Measurements from ENCODE around the gene DMTF1. TPM values are rescaled to one million over a fixed set of nuclear protein-coding genes. Genes with fewer than 3 reads are reported as not detected.
A peak's percentile ranks its signal among the peaks of the same experiment; 100 is the strongest.
"Not testable (repeated sequence)": the region's sequence is repeated elsewhere in the genome, so short reads cannot be mapped to it uniquely, and the experiment has no call there.

Gene DMTF1, protein sequence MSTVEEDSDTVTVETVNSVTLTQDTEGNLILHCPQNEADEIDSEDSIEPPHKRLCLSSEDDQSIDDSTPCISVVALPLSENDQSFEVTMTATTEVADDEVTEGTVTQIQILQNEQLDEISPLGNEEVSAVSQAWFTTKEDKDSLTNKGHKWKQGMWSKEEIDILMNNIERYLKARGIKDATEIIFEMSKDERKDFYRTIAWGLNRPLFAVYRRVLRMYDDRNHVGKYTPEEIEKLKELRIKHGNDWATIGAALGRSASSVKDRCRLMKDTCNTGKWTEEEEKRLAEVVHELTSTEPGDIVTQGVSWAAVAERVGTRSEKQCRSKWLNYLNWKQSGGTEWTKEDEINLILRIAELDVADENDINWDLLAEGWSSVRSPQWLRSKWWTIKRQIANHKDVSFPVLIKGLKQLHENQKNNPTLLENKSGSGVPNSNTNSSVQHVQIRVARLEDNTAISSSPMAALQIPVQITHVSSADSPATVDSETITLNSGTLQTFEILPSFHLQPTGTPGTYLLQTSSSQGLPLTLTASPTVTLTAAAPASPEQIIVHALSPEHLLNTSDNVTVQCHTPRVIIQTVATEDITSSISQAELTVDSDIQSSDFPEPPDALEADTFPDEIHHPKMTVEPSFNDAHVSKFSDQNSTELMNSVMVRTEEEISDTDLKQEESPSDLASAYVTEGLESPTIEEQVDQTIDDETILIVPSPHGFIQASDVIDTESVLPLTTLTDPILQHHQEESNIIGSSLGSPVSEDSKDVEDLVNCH
- total RNA-seq = 26.3 TPM

DNA sequence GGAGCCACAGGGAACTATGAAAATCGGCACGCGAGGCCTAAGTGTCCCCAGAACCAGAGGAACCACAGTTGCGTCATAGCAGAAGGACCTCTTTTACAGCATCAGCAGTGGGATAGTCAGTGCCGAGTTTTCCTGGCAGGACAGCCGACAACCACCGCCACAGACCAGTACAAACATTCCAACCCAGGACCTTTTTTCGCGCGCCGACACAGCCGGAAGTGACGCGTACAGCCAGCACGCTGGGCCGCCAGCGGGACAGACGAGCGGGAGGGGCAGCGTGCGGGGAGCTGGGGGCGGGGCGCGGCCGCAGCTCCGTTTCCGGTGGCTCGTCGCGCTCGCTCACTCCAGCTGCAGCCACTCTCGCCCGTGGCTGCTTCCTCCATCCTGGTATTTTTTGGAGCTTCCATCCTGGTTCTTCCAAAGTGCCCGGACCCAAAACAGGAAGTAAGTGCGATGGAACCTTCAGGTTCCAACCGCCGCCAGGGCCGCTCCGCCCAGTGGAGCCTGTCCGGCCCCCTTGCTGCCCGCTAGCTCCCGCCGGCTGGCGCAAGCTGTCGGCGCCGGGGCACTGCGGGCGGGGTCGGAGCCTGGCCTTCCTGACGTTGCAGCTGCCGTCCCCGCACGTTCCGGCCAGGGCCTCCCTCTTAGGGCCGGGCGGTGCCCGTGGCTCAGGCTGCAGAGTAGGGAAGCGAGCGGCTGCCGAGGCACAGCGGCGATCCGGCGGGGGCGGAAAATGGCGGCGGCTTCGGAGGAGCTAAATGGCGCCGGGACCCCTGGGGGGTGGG is at the start of gene DMTF1:
Gene DMTF1, plus strand, starts transcription at position 342 of the 785 bp plus-strand sequence. CDS start 12,489 bp downstream, outside the sequence.
- ATAC-seq = peak; percentile 98

DNA sequence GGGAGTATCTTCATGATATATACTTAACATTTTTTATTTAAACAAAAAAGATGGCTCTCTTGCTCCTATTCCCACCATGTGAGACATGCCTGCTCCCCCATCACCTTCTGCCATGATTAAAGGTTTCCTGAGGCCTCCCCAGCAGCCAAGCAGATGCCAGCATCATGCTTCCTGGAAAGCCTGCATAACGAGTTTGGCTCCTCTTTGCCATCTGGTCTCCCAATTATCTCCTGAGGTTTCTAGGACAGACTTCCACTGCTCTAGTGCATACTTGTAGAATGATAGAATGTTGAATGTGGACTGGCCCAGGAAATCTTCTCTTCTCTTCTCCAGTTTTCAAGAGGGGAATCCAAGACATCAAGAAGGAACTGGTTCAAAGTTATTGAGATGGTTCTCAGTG is 46.9 kb upstream of the DMTF1 start:
- ATAC-seq = no peak

DNA sequence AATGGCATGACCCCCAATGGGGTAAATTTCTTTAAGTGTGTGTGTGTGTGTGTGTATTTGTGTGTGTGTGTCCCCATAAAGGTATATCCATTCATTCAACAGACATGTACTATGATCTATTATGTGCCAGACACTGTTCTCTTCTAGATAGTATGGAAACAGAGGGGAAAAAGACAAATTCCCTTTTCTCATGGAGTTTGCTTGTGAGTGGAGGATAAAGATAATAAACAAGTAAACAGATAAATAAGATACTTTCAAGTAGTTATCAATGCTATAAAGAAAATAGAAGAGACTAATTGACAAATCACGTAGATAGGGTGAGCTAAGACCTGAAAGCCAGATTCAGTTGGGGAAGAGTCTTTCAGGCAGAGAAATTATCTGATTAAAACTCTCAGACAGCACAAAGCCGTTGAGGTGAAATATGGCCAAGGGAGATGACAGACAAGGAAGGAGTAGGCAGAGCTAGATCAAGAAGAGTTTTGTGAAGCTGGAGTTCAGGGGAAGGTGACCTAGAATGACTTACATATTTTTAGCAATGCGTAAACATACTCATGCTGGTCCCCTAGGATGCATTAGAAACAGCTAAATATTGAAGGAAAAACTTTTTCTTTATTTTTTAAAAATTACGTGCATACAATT is 45.2 kb upstream of the DMTF1 start:
- ATAC-seq = no peak

DNA sequence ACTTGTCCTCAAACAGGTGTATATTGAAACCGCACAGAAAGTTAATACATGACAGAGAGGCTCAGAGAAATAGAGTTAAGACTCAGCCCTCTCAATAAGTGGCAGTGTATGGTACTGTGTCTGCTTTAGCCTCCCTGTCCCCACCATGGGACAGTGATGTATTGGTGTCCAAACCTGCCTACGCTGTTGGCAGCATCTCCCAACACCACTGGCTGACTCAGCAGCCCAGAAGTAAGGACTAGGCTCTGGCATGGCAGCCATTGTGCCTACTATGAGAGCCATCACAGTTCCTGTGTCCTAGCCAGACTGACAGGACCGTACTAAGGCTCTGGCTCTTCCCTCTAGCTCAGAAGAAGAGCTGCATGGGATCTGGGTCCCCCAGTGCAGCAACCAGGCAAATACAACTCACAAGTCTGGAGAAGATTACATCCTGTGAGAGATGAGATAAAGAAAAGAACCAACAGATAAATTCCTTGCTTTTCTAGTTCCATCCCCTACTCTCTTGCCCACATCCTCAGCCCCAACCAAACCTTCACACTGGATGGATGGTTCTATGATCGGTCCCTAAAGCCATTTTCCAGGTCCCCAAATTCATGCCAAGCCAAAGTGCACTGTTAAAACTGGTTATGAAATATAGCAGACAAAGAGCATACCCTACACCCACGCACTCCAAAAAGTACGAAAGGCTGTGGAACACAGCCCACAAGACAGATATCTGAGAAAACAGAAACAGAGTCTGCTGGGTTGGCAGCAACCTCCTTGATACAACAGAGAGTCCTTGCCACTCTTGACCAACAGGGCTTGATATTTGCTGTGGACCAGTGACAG is 44.1 kb upstream of the DMTF1 start:
- ATAC-seq = no peak

DNA sequence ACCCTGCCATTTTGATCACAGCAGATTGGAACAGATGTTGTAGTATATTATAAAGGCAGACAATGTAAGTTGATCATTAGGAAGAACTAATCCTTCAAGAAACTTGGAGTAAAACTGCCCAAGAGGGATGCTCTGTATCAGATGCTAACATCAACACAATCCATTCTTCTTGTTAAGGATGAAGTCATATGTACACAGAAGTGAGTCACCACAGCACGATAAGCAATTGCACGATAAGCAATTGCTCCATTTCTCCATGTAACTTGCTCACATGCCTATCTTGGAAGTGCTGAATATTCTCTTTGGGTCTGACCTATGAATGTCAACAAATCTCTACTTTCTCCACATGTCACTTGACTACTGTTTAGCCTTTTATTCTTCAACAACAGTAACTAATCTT is 41.5 kb upstream of the DMTF1 start:
- no peak for ATAC-seq

DNA sequence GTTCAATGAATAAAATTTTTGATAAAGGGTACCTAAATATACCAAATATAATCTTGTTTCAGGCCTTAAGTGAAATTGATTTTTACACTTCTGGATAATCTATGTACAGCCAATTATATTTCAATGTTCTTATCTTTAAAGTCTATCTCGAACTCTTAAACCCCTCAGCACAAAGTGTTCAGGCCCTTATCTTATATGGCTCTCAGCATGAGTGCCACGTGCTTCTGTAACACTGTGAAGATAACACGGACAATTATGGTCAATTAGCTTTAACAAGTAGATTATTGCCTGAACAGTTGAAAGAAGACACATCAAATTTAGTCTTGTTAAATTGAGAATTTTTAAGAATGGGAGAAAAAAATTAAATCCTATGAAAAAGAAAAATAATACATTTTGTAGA is 40.4 kb upstream of the DMTF1 start:
- no peak for ATAC-seq

DNA sequence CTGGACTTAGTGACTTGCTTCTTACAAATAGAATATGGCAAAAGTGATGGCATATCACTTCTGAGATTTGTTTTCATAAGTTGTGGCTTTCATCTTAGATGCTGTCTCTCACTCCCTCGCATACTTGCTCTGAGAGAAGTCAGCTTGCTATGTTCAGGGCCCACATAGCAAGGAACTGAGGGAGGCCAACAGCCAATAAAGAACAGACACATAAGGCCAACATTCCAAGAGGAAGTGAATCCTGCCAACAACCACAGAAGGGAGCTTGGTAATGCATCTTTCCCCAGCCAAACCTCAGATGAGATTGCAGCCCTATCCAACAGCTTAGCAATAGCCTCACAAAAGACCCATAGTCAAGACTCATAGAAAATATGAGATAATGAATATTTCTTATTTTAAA is 39.2 kb upstream of the DMTF1 start:
- no peak for ATAC-seq

DNA sequence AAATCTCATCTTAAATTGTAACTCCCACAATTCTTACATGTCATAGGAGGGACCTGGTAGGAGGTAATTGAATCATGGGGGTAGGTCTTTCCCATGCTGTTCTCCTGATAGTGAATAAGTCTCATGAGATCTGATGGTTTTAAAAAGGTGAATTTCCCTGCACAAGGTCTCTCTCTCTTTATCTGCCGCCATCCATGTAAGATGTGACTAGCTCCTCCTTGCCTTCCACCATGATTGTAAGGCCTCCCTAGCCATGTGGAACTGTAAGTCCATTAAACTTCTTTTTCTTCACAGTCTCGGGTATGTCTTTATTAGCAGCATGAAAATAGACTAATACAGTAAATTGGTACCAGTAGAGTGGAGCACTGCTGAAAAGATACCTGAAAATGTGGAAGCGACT is 38.3 kb upstream of the DMTF1 start:
- ATAC-seq = not testable (repeated sequence)

DNA sequence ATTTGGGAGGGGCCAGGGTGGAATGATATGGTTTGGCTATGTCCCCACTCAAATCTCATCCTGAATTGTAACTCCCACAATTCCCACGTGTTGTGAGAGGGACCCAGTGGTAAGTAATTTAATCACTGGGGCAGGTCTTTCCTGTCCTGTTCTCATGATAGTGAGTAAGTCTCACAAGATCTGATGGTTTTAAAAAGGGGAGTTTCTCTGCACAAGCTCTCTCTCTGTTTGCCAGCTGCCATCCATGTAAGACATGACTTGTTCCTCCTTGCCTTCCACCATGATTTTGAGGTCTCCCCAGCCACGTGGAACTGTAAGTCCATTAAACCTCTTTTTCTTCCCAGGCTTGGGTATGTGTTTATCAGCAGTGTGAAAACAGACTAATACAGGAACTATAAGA is 36.5 kb upstream of the DMTF1 start:
- ATAC-seq = not testable (repeated sequence)

DNA sequence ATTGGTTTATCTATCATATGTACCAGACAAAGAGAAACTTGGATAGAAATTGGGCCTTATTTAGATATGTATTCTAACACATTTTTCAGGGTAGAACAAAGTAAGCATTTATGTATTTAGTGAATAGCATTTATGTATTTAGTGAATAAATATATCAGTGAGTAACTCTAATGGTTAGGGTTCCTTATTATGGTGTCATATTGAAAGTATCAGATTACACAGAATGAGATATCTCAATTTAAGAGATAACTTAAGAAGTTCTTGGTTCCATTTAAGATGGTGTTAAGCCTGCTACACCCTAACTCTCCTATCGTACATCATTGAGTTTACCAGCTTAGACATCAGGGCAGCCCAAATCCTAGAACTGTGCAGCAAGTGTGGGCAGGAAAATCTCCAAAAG is 35.9 kb upstream of the DMTF1 start:
- ATAC-seq = no peak

DNA sequence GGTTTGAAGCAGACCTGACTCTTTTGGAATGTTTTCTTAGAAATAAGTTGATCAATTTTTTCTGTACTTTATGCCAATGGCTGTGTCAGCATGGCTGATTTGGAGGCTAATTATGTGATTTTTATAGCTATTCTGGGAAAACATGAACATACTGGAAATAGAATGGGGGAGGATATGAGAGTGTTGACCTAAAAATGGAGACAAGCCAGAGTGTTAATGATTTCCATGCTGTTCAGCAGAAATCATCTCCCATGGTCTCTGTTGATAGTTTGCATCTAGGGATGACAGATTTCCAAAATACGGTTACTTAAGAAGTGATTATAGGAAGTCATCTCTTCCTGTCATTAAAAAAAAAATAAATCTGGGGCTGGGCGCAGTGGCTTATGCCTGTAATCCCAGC is 32.7 kb upstream of the DMTF1 start:
- no peak for ATAC-seq

DNA sequence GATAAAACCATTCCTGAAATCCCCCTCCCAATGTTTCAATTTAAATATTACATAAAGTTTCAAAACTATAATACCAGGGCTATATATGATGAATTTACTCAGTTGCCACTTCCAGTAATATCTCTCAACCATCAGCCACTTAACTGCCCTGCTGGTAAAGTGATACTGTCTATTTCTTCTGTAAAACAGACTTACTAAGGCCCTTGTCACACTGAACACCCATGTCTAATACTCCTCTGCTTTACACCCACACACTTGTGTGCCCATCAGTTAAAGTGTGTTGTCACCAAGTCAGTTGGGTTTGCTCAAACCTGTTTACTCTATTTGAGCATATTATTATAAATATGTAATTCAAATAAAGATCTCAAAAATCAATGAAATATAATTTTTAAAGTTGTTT is 29.1 kb upstream of the DMTF1 start:
- no peak for ATAC-seq

DNA sequence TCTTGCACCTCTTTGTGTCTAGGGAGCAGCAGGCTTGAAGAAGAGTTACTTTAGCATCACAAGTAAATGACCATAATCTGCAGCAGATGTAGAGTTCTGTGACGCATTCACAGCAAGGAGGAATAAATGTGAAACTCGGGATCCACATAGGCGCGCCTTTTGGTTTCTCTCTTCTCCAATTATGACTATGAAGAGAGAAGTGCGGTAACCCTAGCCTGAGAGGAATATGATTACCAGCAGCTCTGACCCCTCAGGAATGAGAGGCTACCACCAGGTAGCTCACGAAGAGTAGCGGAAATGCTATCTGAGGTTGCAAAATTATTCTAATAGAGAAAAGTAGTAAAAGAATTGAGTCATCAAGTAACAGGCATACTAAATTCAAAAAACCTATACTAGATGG is 25.2 kb upstream of the DMTF1 start:
- no peak for ATAC-seq

DNA sequence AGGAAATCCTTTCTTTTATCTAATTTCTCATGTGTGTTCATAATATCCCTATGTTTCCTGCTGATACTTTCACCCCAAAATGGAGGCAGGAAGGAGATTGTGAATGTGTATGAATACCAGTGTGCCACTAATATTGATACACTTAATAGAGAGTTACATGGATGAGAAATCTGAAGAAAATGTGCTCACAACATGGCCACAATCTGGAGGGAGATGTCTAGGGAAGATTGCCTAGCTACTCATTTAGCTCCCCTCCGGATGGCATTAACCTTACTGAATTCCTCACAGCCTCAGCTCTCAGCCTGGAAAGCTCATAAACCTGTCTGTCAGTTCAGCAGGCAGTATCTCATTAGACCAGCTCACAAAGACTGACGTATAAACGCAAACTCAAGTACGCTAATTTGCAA is 23.4 kb upstream of the DMTF1 start:
- no peak for ATAC-seq

DNA sequence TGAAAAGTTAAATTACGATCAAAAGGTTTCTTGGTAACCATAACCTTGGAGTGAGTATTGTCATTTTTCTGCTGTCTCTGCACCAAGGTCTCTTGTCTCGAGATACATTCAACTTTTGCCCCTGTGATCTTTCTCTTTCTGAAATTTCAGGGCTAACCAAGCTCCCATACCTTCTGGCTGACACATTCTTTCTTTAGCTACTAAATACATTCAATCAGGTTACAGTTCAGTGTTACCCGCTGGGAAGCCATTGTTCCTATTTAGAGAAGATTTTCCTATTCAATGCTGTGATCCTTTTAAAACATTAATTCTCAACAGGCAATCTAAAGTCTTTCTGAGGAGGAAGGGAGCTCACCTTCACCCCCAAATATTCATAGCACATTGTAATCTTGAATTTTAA is 22.9 kb upstream of the DMTF1 start:
- ATAC-seq = no peak

DNA sequence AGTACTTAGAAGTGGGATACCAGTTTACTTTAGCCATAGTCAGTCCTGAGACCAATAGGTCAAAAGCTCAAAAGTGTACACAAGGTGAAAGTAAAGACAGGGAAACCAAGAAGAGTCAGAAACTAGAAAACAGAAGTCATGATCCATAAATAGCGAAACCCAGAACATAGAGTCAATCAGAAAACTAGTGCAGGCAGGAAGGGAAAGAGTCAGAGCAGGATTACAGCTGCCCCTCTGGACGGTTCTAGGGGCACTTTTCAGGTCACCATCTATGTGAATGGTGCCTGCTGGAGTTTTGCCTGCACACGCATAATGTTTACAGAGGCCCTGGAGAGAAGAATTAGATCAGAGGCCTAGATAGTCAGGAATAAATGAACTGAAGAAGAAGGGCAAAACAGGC is 22.4 kb upstream of the DMTF1 start:
- ATAC-seq = no peak

DNA sequence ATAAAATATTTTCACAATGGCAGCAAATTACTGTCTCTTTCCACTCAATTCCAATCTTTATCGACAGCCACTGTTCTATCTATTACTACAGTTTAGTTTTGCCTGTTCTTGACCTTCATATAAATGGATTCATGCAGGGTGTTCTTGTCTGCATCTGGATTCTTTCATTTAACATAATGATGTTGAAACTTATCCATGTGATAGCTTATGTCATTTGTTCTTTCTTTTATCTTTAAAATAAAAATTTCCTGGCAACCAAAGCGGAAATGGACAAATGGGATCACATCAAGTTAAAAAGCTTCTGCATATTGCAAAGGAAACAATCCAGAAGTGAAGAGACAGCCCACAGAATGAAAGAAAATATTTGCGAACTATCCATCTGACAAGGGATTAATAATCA is 20.5 kb upstream of the DMTF1 start:
- no peak for ATAC-seq

DNA sequence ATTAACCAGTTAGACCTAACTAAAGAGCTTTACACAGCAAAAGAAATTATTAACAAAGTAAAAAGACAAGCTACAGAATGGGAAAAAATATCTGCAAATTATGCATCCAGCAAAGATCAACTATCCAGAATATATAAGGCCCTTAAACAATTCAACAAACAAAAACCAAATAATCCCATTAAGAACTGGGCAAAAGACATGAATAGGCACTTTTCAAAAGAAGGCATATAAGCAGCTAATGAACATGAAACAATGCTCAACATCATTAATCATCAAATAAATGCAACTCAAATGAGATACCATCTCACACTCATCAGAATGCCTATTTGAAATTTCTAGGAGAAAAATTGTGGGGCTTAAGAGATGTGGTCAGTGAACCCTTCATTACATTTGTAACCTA is 15.0 kb upstream of the DMTF1 start:
- ATAC-seq = no peak

DNA sequence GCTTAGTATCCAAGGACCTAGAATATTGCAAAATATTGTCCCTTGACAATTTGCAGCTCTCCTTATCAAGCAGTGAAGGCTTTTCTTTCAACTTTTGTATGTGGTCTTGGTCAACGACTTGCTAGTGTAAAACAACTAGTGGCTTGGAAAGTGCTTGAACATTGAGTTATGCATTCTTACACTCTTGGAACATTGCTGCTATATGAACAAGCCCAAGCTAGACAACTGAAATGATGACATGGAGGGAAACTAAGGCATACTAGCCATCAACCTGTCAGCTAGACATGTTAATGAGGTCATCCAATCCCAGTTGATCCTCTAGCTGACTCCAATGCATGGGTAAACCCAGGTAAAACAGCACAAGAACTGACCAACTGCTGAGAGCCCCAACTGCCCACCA is 12.7 kb upstream of the DMTF1 start:
- ATAC-seq = no peak

DNA sequence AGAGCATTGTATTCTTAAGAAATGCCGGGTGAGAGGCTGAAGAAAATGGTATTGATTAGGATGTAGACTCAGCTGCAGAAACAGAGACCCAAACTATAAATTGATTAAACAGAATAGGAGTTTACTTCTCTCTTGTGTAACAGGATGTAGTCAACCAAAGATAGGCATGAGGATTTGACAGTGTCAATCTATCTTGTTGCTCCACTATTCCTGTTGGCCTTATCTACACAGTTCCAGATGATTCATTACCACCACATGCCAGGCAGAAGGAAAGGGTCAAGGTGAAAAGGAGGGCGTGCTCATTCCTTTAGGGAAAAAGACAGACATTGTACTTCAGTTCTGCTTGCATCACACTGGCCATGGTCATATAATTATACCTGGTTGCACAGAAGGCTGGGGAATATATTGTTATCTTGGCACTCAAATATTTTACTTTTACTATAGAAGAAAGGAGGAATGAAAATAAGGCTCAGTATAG is 11.9 kb upstream of the DMTF1 start:
- no peak for ATAC-seq

DNA sequence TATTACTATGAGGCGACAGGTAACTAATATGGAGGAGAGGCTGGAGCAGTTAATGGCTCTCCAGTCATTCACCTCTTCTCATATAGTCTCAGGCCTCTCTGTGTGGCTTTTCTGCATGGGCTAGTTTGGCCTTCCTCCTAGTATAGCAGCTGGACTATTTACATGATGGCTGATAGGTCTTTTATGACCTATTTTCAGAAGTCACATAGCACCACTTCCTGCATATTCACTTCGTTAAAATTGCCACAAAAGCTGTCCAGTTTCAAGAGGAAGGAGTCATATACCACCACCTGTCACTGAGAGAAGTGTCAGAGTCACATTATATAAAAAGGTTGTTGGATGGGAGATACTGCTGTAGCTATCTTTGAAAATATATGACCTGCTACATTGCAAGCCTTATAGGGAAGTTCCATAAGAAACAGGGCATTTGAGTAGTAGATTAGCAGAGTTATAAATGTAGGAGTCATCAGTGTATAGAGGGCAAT is 8.0 kb upstream of the DMTF1 start:
- ATAC-seq = no peak
